Measurements from ENCODE around the gene IGLON5. TPM values are rescaled to one million over a fixed set of nuclear protein-coding genes. Genes with fewer than 3 reads are reported as not detected.

The IGLON5 gene
- total RNA-seq, 2 donors from 2014 or later: 12.6 TPM; not detected in 1

- Histone ChIP-seq H3K4me1 (replicated peaks) (no peaks in the 10 kb centered on the region), H3K27me3 (replicated peaks; ENCODE audit: insufficient read depth) (no peaks in the 10 kb centered on the region), H3K4me3 (no peak overlapping the region), H3K27ac (no peak overlapping the region), H3K36me3 (no peaks in the 10 kb centered on the region), H3K9me3 (no peaks in the 10 kb centered on the region)
- intact Hi-C loops (cut with DNase I): no loop called here
- DNase-seq (ENCODE audit: low spot score): no peak
- TF ChIP-seq POLR2AphosphoS5 (IDR thresholded peaks at IDR 0.05) (no peak), CTCF (IDR thresholded peaks at IDR 0.05) (no peak), POLR2A (IDR thresholded peaks at IDR 0.05) (no peak)
- WGBS: 78% methylated on average over 8 of the region's 8 CpGs
These were observed 37.2 kb upstream of the IGLON5 start for GRCh38 chr19:51274049-51274770.

DNA sequence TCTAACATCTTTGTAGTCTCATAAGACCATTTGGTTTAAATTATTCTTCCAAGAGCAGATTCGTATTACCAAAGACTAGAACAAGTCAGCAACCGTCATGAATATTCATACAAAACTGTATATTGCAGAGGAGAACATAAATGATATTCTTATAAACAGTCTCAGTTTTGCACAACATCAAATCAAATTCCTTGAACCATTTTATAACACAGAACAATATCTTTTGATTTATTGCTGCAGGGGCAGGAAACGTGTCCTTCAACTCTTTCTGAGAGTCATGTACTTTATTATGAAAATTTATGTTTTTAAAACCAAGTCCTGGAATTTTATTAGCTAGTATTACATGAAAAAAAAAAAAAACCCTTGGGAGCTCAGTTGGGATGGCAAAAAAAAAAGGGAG lies 34.3 kb upstream of the IGLON5 start:
- TF ChIP-seq POLR2AphosphoS5 (IDR thresholded peaks at IDR 0.05) (no peak), CTCF (IDR thresholded peaks at IDR 0.05) (no peak), POLR2A (IDR thresholded peaks at IDR 0.05) (no peak)
- H3K9me3 ChIP-seq: no peaks in the 10 kb centered on the region
- no peaks in the 10 kb centered on the region for H3K36me3 ChIP-seq
- no peak for DNase-seq (ENCODE audit: low spot score)
- no peak overlapping the region for H3K27ac ChIP-seq
- H3K4me3 ChIP-seq: no peak overlapping the region
- intact Hi-C loops (cut with DNase I): no loop called here
- no peaks in the 10 kb centered on the region for H3K27me3 ChIP-seq (replicated peaks; ENCODE audit: insufficient read depth)
- no peaks in the 10 kb centered on the region for H3K4me1 ChIP-seq (replicated peaks)
- 55% methylated on average over 3 of the region's 3 CpGs for WGBS

DNA sequence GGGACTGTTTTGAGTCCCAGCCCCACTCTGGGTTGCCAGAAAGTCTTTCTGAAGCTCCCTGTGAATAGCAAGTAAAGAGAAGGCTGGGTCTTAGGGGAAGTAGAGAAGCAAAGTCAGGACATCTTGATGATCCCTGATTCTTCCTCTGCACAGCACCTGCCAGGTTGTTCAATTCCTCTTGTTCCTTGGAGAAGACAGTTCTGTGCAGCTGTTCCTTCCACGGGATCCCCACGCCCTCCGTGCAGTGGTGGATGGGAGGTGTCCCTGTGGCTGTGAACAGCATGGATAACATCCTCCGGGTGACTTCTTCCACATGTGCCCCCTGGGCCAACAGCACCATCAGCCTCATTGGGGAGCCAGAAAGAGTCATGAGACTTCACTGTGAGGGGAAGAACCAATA lies 29.1 kb upstream of the IGLON5 start:
- H3K36me3 ChIP-seq: no peaks in the 10 kb centered on the region
- no peak overlapping the region for H3K4me3 ChIP-seq
- H3K4me1 ChIP-seq (replicated peaks): no peaks in the 10 kb centered on the region
- no peak overlapping the region for H3K27ac ChIP-seq
- H3K27me3 ChIP-seq (replicated peaks; ENCODE audit: insufficient read depth): no peaks in the 10 kb centered on the region
- H3K9me3 ChIP-seq: no peaks in the 10 kb centered on the region
- intact Hi-C loops (cut with DNase I): no loop called here
- DNase-seq (ENCODE audit: low spot score): no peak
- WGBS: 92% methylated on average over 4 of the region's 4 CpGs
- TF ChIP-seq POLR2AphosphoS5 (IDR thresholded peaks at IDR 0.05) (no peak), CTCF (IDR thresholded peaks at IDR 0.05) (no peak), POLR2A (IDR thresholded peaks at IDR 0.05) (no peak)

- no peak for DNase-seq (ENCODE audit: low spot score)
- H3K27ac ChIP-seq: no peak overlapping the region
- no peaks in the 10 kb centered on the region for H3K36me3 ChIP-seq
- WGBS: 89% methylated on average over 3 of the region's 3 CpGs
- H3K4me3 ChIP-seq: no peak overlapping the region
- TF ChIP-seq CTCF (IDR thresholded peaks at IDR 0.05): no peak
- TF ChIP-seq POLR2A (IDR thresholded peaks at IDR 0.05): no peak
- TF ChIP-seq POLR2AphosphoS5 (IDR thresholded peaks at IDR 0.05): no peak
- H3K4me1 ChIP-seq (replicated peaks): no peaks in the 10 kb centered on the region
- intact Hi-C loops (cut with DNase I): no loop called here
- H3K27me3 ChIP-seq (replicated peaks; ENCODE audit: insufficient read depth): no peaks in the 10 kb centered on the region
- no peaks in the 10 kb centered on the region for H3K9me3 ChIP-seq
These were observed 25.8 kb upstream of the IGLON5 start for GRCh38 chr19:51285682-51286081.

DNA sequence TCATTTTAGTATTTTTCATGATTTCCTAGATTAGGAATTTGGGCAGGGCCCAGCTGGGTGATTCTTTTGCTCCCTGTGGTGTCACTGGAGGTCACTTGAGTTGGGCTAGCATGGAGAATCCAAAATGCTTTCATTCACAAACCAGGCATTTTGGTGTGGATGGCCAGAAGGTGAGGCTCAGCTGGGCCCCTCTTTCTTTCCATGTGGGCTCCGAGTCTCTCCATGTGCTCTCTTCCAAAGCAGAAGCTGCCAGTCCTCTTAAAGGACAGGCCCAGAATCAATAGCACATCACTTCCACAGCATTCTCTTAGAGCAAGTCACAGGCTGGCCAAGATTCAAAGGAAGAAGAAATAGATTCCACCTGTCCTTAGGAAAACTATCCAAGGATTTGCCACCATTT lies 21.8 kb upstream of the IGLON5 start:
- Histone ChIP-seq H3K4me1 (replicated peaks) (no peaks in the 10 kb centered on the region), H3K9me3 (no peaks in the 10 kb centered on the region), H3K27me3 (replicated peaks; ENCODE audit: insufficient read depth) (no peaks in the 10 kb centered on the region), H3K4me3 (no peak overlapping the region), H3K27ac (no peak overlapping the region), H3K36me3 (no peaks in the 10 kb centered on the region)
- intact Hi-C loops (cut with DNase I): no loop called here
- DNase-seq (ENCODE audit: low spot score): no peak
- WGBS: 78% methylated on average over 1 of the region's 1 CpG
- no peak for TF ChIP-seq CTCF (IDR thresholded peaks at IDR 0.05)
- no peak for TF ChIP-seq POLR2A (IDR thresholded peaks at IDR 0.05)
- TF ChIP-seq POLR2AphosphoS5 (IDR thresholded peaks at IDR 0.05): no peak

Measured in prostate gland (tissue), 2 donors.